Urothelium cell line (cell line): ENCODE results near the gene KDM3A.

Experiments
- DNase-seq: peaks from one replicate; pipeline ENCODE4 v3.0.0; 2011; ENCODE audit warnings: low spot score, mixed read lengths
- FAIRE-seq: peaks from 2 replicates; lab custom pipeline; 2011; peaks lifted over from hg19 to GRCh38; lab: Jason Lieb, UNC

Gene KDM3A

GRCh38 chr2:86440631-86441391 is at the start of gene KDM3A:
Gene KDM3A, plus strand, starts transcription at chr2:86441371. Its CDS starts 677 bp downstream, at chr2:86442048.
- DNase-seq (peak; percentile 97), FAIRE-seq (no peak)

GRCh38 chr2:86392873-86393518 is 48.2 kb upstream of the KDM3A start:
- FAIRE-seq: no peak
- no peak for DNase-seq

- DNase-seq (peak; percentile 71), FAIRE-seq (no peak)
Measured at GRCh38 chr2:86393521-86394491, 47.4 kb upstream of the KDM3A start.

GRCh38 chr2:86396291-86396785 is 44.8 kb upstream of the KDM3A start:
- FAIRE-seq (no peak), DNase-seq (no peak)

GRCh38 chr2:86397986-86398385 is 43.2 kb upstream of the KDM3A start:
- DNase-seq: no peak
- no peak for FAIRE-seq

- no peak for DNase-seq
- FAIRE-seq: no peak
Measured at GRCh38 chr2:86398500-86399474, 42.4 kb upstream of the KDM3A start.

GRCh38 chr2:86400321-86400720 is 40.9 kb upstream of the KDM3A start:
- FAIRE-seq (no peak), DNase-seq (no peak)

GRCh38 chr2:86410581-86410980 is 30.6 kb upstream of the KDM3A start:
- DNase-seq (no peak), FAIRE-seq (no peak)

GRCh38 chr2:86411396-86411795 is 29.8 kb upstream of the KDM3A start:
- no peak for DNase-seq
- no peak for FAIRE-seq

- DNase-seq (no peak), FAIRE-seq (no peak)
Measured at GRCh38 chr2:86412007-86412406, 29.2 kb upstream of the KDM3A start.

GRCh38 chr2:86413296-86414094 is 27.7 kb upstream of the KDM3A start:
- no peak for FAIRE-seq
- no peak for DNase-seq

GRCh38 chr2:86414996-86415395 is 26.2 kb upstream of the KDM3A start:
- DNase-seq (no peak), FAIRE-seq (no peak)

GRCh38 chr2:86416146-86416545 is 25.0 kb upstream of the KDM3A start:
- FAIRE-seq (no peak), DNase-seq (no peak)

- DNase-seq (peak; percentile 48), FAIRE-seq (no peak)
Measured at GRCh38 chr2:86417961-86418360, 23.2 kb upstream of the KDM3A start.

- no peak for DNase-seq
- no peak for FAIRE-seq
Measured at GRCh38 chr2:86420913-86421312, 20.3 kb upstream of the KDM3A start.

GRCh38 chr2:86426271-86426670 is 14.9 kb upstream of the KDM3A start:
- FAIRE-seq: no peak

GRCh38 chr2:86429335-86429734 is 11.8 kb upstream of the KDM3A start:
- no peak for FAIRE-seq
- no peak for DNase-seq

More at GRCh38 chr2:86426271-86426670, 14.9 kb upstream of the KDM3A start:
- no peak for DNase-seq

- DNase-seq (no peak), FAIRE-seq (no peak)
Measured at GRCh38 chr2:86430368-86430767, 10.8 kb upstream of the KDM3A start.

GRCh38 chr2:86433137-86433536 is 8.0 kb upstream of the KDM3A start:
- no peak for DNase-seq
- no peak for FAIRE-seq
